HG02588 (cell line): ENCODE data around the gene LIPI.
A peak's percentile ranks its signal among the peaks of the same experiment; 100 is the strongest.
"Not testable (repeated sequence)": the region's sequence is repeated elsewhere in the genome, so short reads cannot be mapped to it uniquely, and the experiment has no call there.

Source experiments
- ATAC-seq: cut with Tn5 transposase; IDR thresholded peaks from one replicate; pipeline ENCODE4 v1.9.1; 2021; ENCODE audit warnings: mild to moderate bottlenecking, moderate library complexity; ENCODE audit not compliant: unreplicated experiment

LIPI gene

GRCh38 chr21:14119038-14119437 is 91.7 kb downstream of the LIPI start:
- no peak for ATAC-seq

DNA sequence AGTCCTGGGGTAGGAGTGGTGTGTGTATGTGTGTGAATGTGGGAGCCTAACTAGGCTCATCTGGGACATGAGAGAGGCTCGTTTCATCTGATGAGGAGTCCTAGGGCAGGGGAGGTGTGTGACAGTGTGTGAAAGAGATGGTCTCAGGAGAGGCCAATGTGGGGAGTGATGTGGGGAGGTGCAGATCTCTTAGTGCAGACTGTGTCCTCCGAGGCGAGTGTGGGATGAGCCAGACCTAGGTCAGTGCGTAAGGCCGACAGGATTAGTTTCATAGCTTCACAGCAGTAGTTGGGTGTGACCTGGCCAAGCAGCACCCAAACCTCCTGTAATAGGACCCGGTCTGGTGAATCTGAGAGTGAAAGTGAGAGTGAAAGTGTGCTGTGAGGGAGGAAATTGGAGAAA is 94.7 kb downstream of the LIPI start:
- ATAC-seq = peak; percentile 74

GRCh38 chr21:14115646-14116045 is 95.1 kb downstream of the LIPI start:
- ATAC-seq = no peak

DNA sequence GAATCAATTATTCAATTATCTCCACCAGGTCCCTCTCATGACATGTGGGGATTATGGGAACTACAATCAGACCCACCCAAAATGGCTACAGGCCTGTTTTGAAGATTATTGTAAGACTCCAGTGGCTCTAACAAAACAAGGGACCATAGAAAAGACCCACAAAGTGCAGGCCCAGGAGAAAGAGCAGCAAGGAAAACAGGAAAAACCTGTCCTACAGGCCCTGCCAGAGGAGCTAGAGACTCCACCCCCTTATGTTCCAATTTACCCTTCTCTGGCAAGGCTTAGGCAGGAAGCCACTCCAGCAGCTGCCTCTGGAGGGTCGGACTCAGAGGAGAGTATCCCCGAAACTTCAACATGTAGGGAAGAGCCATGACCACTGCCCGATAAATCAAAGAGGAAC is 96.5 kb downstream of the LIPI start:
- ATAC-seq = no peak

- ATAC-seq = not testable (repeated sequence)
Measured at GRCh38 chr21:14104564-14104963, 106.2 kb downstream of the LIPI start.

DNA sequence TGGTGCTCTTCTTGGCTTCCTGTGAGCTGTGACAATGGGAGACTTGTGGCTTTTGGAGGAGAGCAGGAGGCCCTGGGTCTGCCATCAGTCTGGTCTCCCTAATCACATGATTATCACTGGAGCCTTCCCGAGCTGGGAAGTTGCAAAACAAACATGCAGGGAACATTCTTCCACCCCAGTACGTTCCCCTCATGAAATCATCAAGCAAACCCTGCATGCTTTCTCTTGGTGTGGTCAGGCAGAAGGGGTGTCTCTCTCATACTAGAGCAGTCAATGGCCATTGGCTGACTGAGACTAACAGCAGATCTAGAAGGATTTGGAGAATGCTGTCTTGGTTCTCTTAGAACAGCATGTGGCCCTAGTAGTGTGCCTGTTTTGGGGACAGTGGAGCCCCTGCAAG is 111.2 kb downstream of the LIPI start:
- no peak for ATAC-seq

- no peak for ATAC-seq
Measured at GRCh38 chr21:14097881-14098499, 112.8 kb downstream of the LIPI start.

GRCh38 chr21:14096577-14096976 is 114.2 kb downstream of the LIPI start:
- ATAC-seq = no peak

GRCh38 chr21:14096172-14096571 is 114.6 kb downstream of the LIPI start:
- ATAC-seq = no peak

DNA sequence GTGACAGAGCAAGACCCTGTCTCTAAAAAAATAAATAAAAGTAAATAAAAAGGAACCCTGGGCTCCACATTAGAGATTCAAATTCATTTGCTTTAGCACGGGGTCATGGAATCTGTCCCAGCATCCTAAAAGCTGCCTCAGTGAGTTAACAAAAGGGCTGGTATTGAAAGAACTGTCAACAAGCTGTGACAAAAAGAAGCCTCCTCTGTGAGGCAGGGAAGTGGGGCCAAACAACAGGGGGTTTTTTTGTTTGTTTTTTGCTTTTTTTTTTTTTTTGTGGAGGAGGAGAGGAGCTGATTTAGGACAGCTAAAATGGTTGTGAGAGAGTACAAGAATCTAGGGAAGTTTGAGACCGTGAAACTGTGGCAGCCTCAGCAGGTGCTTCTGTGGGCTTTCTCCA is 115.7 kb downstream of the LIPI start:
- ATAC-seq = no peak

DNA sequence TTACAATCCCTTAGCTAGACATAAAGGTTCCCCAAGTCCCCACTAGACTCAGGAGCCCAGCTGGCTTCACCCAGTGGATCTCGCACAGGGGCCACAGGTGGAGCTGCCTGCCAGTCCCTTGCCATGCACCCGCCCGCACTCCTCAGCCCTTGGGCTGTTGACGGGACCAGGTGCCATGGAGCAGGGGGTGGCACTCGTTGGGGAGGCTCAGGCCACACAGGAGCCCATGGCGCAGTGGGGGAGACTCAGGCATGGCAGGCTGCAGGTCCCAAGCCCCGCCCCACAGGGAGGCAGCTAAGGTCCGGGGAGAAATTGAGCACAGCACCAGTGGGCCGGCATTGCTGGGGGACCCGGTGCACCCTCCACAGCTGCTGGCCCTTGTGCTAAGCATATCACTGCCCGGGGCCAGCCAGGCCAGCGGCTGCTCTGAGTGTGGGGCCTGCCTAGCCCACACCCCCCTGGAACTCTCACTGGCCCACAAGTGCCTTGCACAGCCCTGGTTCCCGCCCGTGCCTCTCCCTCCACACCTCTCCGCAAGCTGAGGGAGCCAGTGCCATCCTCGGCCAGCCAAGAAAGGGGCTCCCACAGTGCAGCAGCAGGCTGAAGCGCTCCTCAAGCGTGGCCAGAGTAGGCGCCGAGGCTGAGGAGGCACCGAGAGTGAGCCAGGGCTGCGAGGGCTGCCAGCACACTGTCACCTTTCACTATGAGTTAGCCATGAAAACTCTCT is 117.8 kb downstream of the LIPI start:
- ATAC-seq = no peak

DNA sequence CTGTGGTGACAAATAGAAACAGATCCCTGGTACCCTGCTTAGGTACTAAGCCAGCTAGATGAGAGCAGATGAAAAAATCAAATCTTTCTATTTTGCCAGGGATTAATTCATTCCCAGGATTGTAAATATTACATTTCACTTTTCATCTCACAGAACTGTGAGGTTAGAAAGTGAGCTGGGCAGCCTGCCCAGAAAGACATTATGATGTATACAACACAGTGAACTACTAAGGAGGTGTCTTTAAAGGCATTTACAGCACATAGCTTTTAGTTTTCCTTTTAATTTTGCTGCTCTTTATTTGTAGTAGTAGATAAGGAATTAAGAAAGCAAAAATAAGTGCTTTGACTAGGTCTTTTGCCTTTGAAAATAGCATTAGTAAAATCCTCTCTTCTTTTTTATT is 120.6 kb downstream of the LIPI start:
- ATAC-seq = not testable (repeated sequence)

DNA sequence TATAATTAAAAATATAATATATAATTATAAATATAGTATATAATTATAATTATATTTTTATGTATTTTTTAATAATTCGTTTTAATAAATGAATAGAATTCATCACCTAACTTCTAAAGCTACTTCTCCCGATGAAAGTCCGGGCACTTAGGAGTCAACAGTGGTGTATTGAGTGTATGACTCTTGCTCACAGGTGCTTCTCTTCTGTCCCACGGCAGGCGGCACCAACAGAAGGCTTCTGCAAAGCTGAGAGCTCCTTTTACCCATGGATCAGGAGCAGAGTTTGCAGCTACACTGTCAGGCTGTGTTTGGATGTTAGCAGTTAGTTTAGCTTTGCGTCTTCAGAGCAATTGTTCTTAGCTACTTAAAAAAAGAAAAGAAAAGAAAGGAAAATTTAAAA is 122.4 kb downstream of the LIPI start:
- ATAC-seq = no peak

DNA sequence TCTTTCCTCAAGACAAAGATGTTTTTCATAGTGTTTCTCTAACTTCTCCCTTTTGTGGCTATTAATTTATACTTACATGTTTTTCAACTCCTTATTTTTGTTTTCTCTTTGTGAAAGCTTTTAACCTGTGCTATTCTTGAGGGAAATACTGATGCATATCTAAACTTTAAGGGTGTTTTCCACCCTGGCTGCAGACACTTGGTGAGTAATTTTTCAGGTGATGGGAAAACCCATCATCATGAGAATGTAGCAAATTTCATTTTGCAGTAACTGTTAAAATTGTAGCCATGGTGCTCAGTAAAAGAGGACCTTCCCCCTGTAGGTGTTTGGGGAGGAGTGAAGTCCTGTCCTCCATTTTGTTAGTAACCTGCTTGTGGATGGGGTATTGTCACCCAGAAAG is 124.2 kb downstream of the LIPI start:
- peak; percentile 77 for ATAC-seq

GRCh38 chr21:14084701-14085100 is 126.1 kb downstream of the LIPI start:
- no peak for ATAC-seq

DNA sequence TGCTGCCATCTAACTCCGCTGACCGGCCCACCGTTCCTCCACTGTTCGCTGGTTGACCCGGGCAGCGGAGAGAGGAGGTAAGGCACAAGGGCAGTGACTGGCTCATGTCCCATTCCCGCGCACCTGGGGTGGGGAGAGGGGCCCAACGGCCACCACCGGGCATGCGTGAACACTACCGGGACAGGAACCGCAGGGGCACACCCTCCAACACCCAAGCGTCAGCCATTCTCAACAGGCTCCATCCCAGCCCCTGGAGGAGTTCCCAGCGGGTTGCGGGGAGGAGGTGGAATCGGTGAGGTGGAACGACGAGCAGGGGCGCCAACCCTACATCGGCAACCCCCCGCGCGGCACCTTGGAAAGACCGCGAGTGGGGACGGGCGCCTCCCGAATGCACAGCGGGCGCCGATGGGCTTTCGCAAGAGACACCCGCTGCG is 126.7 kb downstream of the LIPI start:
- no peak for ATAC-seq

- ATAC-seq = no peak
Measured at GRCh38 chr21:14080764-14081096, 130.0 kb downstream of the LIPI start.

GRCh38 chr21:14080040-14080763 is 130.6 kb downstream of the LIPI start:
- no peak for ATAC-seq

GRCh38 chr21:14078746-14079375 is 131.9 kb downstream of the LIPI start:
- no peak for ATAC-seq

DNA sequence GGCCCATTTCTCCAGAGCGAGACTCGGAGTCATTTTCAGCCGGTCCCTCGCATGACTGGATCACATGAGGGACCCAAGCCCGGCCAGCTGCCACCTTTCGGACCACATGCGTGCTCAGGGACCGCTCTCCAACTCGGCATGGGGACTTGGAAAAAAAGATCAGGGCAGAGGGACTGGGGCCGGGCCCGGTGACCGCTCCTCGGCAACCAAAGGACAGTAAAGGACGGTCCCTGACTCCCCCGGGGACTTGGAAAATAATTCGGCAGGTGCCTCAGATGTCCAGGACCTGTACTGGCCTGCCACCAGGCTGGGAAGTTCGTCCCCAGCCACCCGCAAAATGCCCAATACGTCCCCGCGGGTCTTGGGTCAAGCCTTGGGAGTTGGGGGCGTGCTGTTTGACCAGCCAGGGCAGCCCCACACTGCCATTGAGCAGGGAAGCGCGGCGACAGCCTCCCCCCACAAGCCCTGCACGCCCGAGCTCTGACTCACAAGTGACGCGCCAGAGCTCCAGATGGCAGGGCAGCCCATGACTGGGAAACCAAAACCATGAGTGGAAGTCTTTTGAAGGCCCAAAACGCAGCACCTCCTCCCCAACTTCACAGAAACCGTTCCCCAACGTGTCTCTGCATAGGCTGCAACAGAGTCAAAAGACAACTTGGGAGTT is 134.5 kb downstream of the LIPI start:
- no peak for ATAC-seq
